ENCODE data around the gene OR8D1.

The OR8D1 gene

DNA sequence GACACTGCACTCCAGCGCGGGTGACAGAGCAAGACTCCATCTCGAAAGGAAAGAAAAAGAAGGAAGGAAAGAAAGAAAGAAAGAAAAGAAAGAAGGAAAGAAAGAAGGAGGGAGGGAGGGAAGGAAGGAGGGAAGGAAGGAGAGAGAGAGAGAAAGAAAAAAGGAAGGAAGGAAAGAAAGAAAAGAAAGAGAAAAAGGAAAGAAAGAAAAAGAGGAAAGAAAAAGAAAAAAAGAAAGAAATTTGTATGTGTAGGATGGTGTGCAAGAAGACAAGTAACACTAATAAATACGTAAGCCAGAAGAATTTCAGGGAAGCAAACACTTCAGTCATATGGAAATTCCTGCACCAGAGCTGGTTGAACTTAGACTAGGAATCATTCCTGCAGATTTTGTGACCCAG lies 618 bp downstream of the OR8D1 start:
- Histone ChIP-seq H3K27ac (ENCODE audit: low read depth, low read length) (no peak overlapping the region), H3K79me2 (ENCODE audit: control insufficient read depth, insufficient read depth, low read length, poor library complexity) (no peaks in the 10 kb centered on the region), H3K9ac (ENCODE audit: low read length) (no peak overlapping the region), H2BK12ac (ENCODE audit: low read length) (no peak overlapping the region), H4K12ac (ENCODE audit: low read depth, low read length) (no peak overlapping the region), H2BK5ac (ENCODE audit: low read depth, low read length, poor library complexity) (no peak overlapping the region), H3K9me3 (ENCODE audit: insufficient read depth, low read depth, low read length) (no peaks in the 10 kb centered on the region), H3K27me3 (ENCODE audit: insufficient read depth, low read length) (no peaks in the 10 kb centered on the region), H2AK5ac (ENCODE audit: low read length) (no peak overlapping the region), H3K79me1 (ENCODE audit: low read length) (no peaks in the 10 kb centered on the region), H3K36me3 (ENCODE audit: control insufficient read depth in 1 of 2, insufficient read depth in 2 of 2, low read length in 2 of 2) (no peaks in the 10 kb centered on the region), H2AFZ (ENCODE audit: insufficient read depth, low read length, poor library complexity) (no peak overlapping the region), H3K4ac (ENCODE audit: low read depth, low read length) (no peak overlapping the region), H2BK120ac (ENCODE audit: insufficient read depth, low read length, poor library complexity) (no peak overlapping the region), H3K4me3 (ENCODE audit: low read depth, low read length) (no peak overlapping the region), H4K91ac (ENCODE audit: low read depth, low read length) (no peak overlapping the region), H3K23ac (ENCODE audit: low read length) (no peak overlapping the region), H3K4me1 (ENCODE audit: control insufficient read depth in 1 of 2, insufficient read depth in 2 of 2, low read length in 2 of 2) (no peaks in the 10 kb centered on the region), H3K18ac (ENCODE audit: low read length) (no peak overlapping the region), H3K14ac (ENCODE audit: low read length) (no peak overlapping the region), H3K4me2 (ENCODE audit: low read length) (no peak overlapping the region), H4K8ac (ENCODE audit: low read depth, low read length) (no peak overlapping the region)
- no peak for DNase-seq
- WGBS (ENCODE audit: extremely low coverage, insufficient coverage, insufficient read length) = no CpG with 5 or more reads among the region's 4 CpGs

DNA sequence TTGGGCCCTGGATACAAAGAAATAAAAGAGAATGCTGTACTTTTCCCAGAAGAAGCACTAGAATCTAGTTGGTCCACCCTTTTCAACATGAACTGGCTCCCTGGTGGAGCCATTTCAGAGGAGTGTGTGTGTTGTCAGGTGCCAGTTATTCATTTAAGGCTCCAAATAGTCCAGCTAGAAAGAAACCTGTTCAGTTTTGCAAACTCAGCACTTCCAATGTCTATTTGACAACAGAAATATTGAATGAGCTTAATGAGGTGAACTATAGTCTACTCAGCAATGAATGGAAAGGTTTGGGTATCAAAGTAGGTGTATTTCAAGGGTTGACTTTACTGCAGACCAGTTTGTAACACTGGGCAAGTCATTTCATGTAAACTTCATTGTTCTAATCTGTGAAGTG lies 2.1 kb downstream of the OR8D1 start:
- Histone ChIP-seq H3K9ac (ENCODE audit: low read length) (no peak overlapping the region), H3K4ac (ENCODE audit: low read depth, low read length) (no peak overlapping the region), H3K79me1 (ENCODE audit: low read length) (no peaks in the 10 kb centered on the region), H3K27me3 (ENCODE audit: insufficient read depth, low read length) (no peaks in the 10 kb centered on the region), H3K18ac (ENCODE audit: low read length) (no peak overlapping the region), H3K4me2 (ENCODE audit: low read length) (no peak overlapping the region), H2AFZ (ENCODE audit: insufficient read depth, low read length, poor library complexity) (no peak overlapping the region), H3K4me3 (ENCODE audit: low read depth, low read length) (no peak overlapping the region), H2AK5ac (ENCODE audit: low read length) (no peak overlapping the region), H2BK120ac (ENCODE audit: insufficient read depth, low read length, poor library complexity) (no peak overlapping the region), H4K8ac (ENCODE audit: low read depth, low read length) (no peak overlapping the region), H3K27ac (ENCODE audit: low read depth, low read length) (no peak overlapping the region), H3K14ac (ENCODE audit: low read length) (no peak overlapping the region), H4K12ac (ENCODE audit: low read depth, low read length) (no peak overlapping the region), H3K36me3 (ENCODE audit: control insufficient read depth in 1 of 2, insufficient read depth in 2 of 2, low read length in 2 of 2) (no peaks in the 10 kb centered on the region), H3K23ac (ENCODE audit: low read length) (no peak overlapping the region), H3K4me1 (ENCODE audit: control insufficient read depth in 1 of 2, insufficient read depth in 2 of 2, low read length in 2 of 2) (no peaks in the 10 kb centered on the region), H2BK5ac (ENCODE audit: low read depth, low read length, poor library complexity) (no peak overlapping the region), H2BK12ac (ENCODE audit: low read length) (no peak overlapping the region), H3K9me3 (ENCODE audit: insufficient read depth, low read depth, low read length) (no peaks in the 10 kb centered on the region), H3K79me2 (ENCODE audit: control insufficient read depth, insufficient read depth, low read length, poor library complexity) (no peaks in the 10 kb centered on the region), H4K91ac (ENCODE audit: low read depth, low read length) (no peak overlapping the region)
- no peak for DNase-seq

DNA sequence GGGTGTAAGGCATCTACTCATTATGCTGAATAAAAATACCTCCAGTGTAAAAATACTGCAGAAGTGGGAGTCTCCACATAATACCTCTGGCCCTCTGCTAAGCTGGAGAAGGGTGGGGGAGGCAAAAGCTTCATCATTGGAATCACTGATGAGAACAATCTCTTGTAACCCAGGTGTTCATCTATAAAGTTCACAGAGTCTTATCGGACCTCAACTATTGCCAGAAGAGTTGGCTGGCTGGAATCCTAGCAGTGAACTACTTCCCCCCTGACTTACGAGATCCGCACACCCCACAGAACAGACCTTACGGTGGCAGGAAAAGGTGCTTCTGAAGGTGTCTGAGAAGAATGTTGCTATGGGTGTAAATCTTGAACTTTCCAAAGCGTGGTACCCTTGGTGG lies 2.5 kb downstream of the OR8D1 start:
- no peak overlapping the region for H2BK5ac ChIP-seq (ENCODE audit: low read depth, low read length, poor library complexity)

DNA sequence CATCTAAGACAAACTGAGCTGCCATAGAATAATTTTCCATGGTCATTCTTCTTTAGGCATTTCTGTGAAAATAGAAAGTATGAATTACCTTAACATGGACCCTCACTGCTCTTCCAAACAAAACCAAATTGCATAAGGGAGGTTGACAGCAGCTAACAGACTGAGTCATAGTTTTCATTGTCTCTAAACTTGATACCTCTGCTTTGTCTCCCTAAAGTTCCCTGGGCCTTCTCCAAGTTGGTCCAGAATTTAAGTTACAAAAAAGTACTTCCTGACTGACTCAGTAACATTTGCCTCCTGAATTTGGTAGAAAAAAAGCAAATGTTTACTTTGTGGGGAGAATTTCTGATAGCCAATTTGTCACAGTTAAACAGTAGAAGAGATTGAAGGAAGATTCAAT lies 3.0 kb downstream of the OR8D1 start:
- Histone ChIP-seq H3K4me2 (ENCODE audit: low read length) (no peak overlapping the region), H3K4me3 (ENCODE audit: low read depth, low read length) (no peak overlapping the region), H3K18ac (ENCODE audit: low read length) (no peak overlapping the region), H2AFZ (ENCODE audit: insufficient read depth, low read length, poor library complexity) (no peak overlapping the region), H3K14ac (ENCODE audit: low read length) (no peak overlapping the region), H4K12ac (ENCODE audit: low read depth, low read length) (no peak overlapping the region), H3K79me1 (ENCODE audit: low read length) (no peaks in the 10 kb centered on the region), H3K23ac (ENCODE audit: low read length) (no peak overlapping the region), H2BK12ac (ENCODE audit: low read length) (no peak overlapping the region), H2BK5ac (ENCODE audit: low read depth, low read length, poor library complexity) (no peak overlapping the region), H3K4ac (ENCODE audit: low read depth, low read length) (no peak overlapping the region), H3K79me2 (ENCODE audit: control insufficient read depth, insufficient read depth, low read length, poor library complexity) (no peaks in the 10 kb centered on the region), H3K27me3 (ENCODE audit: insufficient read depth, low read length) (no peaks in the 10 kb centered on the region), H2AK5ac (ENCODE audit: low read length) (no peak overlapping the region), H3K9ac (ENCODE audit: low read length) (no peak overlapping the region), H4K8ac (ENCODE audit: low read depth, low read length) (no peak overlapping the region), H4K91ac (ENCODE audit: low read depth, low read length) (no peak overlapping the region), H3K4me1 (ENCODE audit: control insufficient read depth in 1 of 2, insufficient read depth in 2 of 2, low read length in 2 of 2) (no peaks in the 10 kb centered on the region), H3K9me3 (ENCODE audit: insufficient read depth, low read depth, low read length) (no peaks in the 10 kb centered on the region), H3K36me3 (ENCODE audit: control insufficient read depth in 1 of 2, insufficient read depth in 2 of 2, low read length in 2 of 2) (no peaks in the 10 kb centered on the region), H2BK120ac (ENCODE audit: insufficient read depth, low read length, poor library complexity) (no peak overlapping the region), H3K27ac (ENCODE audit: low read depth, low read length) (no peak overlapping the region)
- no peak for DNase-seq

More for the DNA sequence above, 2.5 kb downstream of the OR8D1 start:
- Histone ChIP-seq H3K18ac (ENCODE audit: low read length) (no peak overlapping the region), H3K14ac (ENCODE audit: low read length) (no peak overlapping the region), H3K27me3 (ENCODE audit: insufficient read depth, low read length) (no peaks in the 10 kb centered on the region), H2AK5ac (ENCODE audit: low read length) (no peak overlapping the region), H3K36me3 (ENCODE audit: control insufficient read depth in 1 of 2, insufficient read depth in 2 of 2, low read length in 2 of 2) (no peaks in the 10 kb centered on the region), H2AFZ (ENCODE audit: insufficient read depth, low read length, poor library complexity) (no peak overlapping the region), H3K4ac (ENCODE audit: low read depth, low read length) (no peak overlapping the region), H2BK120ac (ENCODE audit: insufficient read depth, low read length, poor library complexity) (no peak overlapping the region), H3K9me3 (ENCODE audit: insufficient read depth, low read depth, low read length) (no peaks in the 10 kb centered on the region), H4K91ac (ENCODE audit: low read depth, low read length) (no peak overlapping the region), H3K9ac (ENCODE audit: low read length) (no peak overlapping the region), H3K27ac (ENCODE audit: low read depth, low read length) (no peak overlapping the region), H3K4me2 (ENCODE audit: low read length) (no peak overlapping the region), H3K79me1 (ENCODE audit: low read length) (no peaks in the 10 kb centered on the region), H3K4me3 (ENCODE audit: low read depth, low read length) (no peak overlapping the region), H3K4me1 (ENCODE audit: control insufficient read depth in 1 of 2, insufficient read depth in 2 of 2, low read length in 2 of 2) (no peaks in the 10 kb centered on the region), H2BK12ac (ENCODE audit: low read length) (no peak overlapping the region), H4K8ac (ENCODE audit: low read depth, low read length) (no peak overlapping the region), H3K79me2 (ENCODE audit: control insufficient read depth, insufficient read depth, low read length, poor library complexity) (no peaks in the 10 kb centered on the region), H4K12ac (ENCODE audit: low read depth, low read length) (no peak overlapping the region), H3K23ac (ENCODE audit: low read length) (no peak overlapping the region)
- no CpG with 5 or more reads among the region's 5 CpGs for WGBS (ENCODE audit: extremely low coverage, insufficient coverage, insufficient read length)
- DNase-seq = no peak

DNA sequence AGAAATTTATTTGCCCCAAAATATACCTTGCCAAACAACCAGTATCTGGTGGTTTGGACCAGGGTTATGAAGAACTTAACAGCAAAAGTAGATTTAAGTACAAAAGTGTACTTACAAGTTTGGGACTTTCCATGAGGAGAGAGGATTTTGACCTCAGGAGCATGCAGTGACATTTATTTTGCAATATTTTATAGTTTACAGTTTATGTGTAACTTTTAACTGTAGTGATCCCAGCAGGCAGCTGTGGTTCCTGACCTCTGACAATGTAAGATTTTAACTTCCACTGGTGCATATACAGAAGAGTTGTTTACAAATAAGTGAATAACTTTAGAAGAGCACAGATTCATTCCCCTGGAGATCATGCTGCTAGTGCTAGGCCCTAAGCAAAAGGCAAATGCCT lies 6.7 kb downstream of the OR8D1 start:
- Histone ChIP-seq H3K4me2 (ENCODE audit: low read length) (no peak overlapping the region), H3K9ac (ENCODE audit: low read length) (no peak overlapping the region), H2AFZ (ENCODE audit: insufficient read depth, low read length, poor library complexity) (no peak overlapping the region), H3K4ac (ENCODE audit: low read depth, low read length) (no peak overlapping the region), H2AK5ac (ENCODE audit: low read length) (no peak overlapping the region), H3K18ac (ENCODE audit: low read length) (no peak overlapping the region), H4K91ac (ENCODE audit: low read depth, low read length) (no peak overlapping the region), H3K27ac (ENCODE audit: low read depth, low read length) (no peak overlapping the region), H3K79me2 (ENCODE audit: control insufficient read depth, insufficient read depth, low read length, poor library complexity) (no peaks in the 10 kb centered on the region), H3K23ac (ENCODE audit: low read length) (no peak overlapping the region), H4K8ac (ENCODE audit: low read depth, low read length) (no peak overlapping the region), H2BK120ac (ENCODE audit: insufficient read depth, low read length, poor library complexity) (no peak overlapping the region), H3K9me3 (ENCODE audit: insufficient read depth, low read depth, low read length) (no peaks in the 10 kb centered on the region), H3K79me1 (ENCODE audit: low read length) (no peaks in the 10 kb centered on the region), H2BK12ac (ENCODE audit: low read length) (no peak overlapping the region), H3K4me1 (ENCODE audit: control insufficient read depth in 1 of 2, insufficient read depth in 2 of 2, low read length in 2 of 2) (no peaks in the 10 kb centered on the region), H4K12ac (ENCODE audit: low read depth, low read length) (no peak overlapping the region), H3K36me3 (ENCODE audit: control insufficient read depth in 1 of 2, insufficient read depth in 2 of 2, low read length in 2 of 2) (no peaks in the 10 kb centered on the region), H3K14ac (ENCODE audit: low read length) (no peak overlapping the region), H3K27me3 (ENCODE audit: insufficient read depth, low read length) (no peaks in the 10 kb centered on the region), H2BK5ac (ENCODE audit: low read depth, low read length, poor library complexity) (no peak overlapping the region), H3K4me3 (ENCODE audit: low read depth, low read length) (no peak overlapping the region)
- DNase-seq = no peak
